Fibroblast of skin of back (primary cell): ENCODE data around the gene PHOX2A.

ENCODE experiments used
- DNase-seq: peaks from one replicate; pipeline ENCODE4 v3.0.0-alpha.2; 2013

Gene PHOX2A

GRCh38 chr11:72233773-72234513, 10.0 kb downstream of the PHOX2A start:
- no peak for DNase-seq

- DNase-seq, result no peak
Measured at GRCh38 chr11:72233056-72233772, 10.8 kb downstream of the PHOX2A start.

GRCh38 chr11:72232260-72233055, 11.5 kb downstream of the PHOX2A start:
- no peak for DNase-seq

- no peak for DNase-seq
Measured at GRCh38 chr11:72231396-72232259, 12.3 kb downstream of the PHOX2A start.

GRCh38 chr11:72230764-72231365, 13.1 kb downstream of the PHOX2A start:
- DNase-seq, result no peak

GRCh38 chr11:72229925-72230763, 13.8 kb downstream of the PHOX2A start:
- no peak for DNase-seq

- DNase-seq, result no peak
Measured at GRCh38 chr11:72229336-72229924, 14.5 kb downstream of the PHOX2A start.

GRCh38 chr11:72228844-72229231, 15.1 kb downstream of the PHOX2A start:
- no peak for DNase-seq

- DNase-seq, result no peak
Measured at GRCh38 chr11:72228229-72228843, 15.6 kb downstream of the PHOX2A start.

- DNase-seq, result peak; percentile 25
Measured at GRCh38 chr11:72227316-72228228, 16.4 kb downstream of the PHOX2A start.

- DNase-seq, result no peak
Measured at GRCh38 chr11:72226701-72227100, 17.3 kb downstream of the PHOX2A start.

GRCh38 chr11:72225411-72225951, 18.5 kb downstream of the PHOX2A start:
- no peak for DNase-seq

- peak; percentile 35 for DNase-seq
Measured at GRCh38 chr11:72224564-72225410, 19.2 kb downstream of the PHOX2A start, which contains the start of gene INPPL1. Gene INPPL1 (plus strand): TSS chr11:72224767. CDS start chr11:72224985, 218 bp downstream.

- peak; percentile 74 for DNase-seq
Measured at GRCh38 chr11:72223615-72224563, 20.1 kb downstream of the PHOX2A start.

GRCh38 chr11:72222907-72223614, 20.9 kb downstream of the PHOX2A start:
- peak; percentile 93 for DNase-seq
